ENCODE measurements around the gene FAM53B.

- no peak for TF ChIP-seq POLR2AphosphoS5 (IDR thresholded peaks at IDR 0.05; ENCODE audit: low read depth, low read length)
- TF ChIP-seq POLR2A (IDR thresholded peaks at IDR 0.05; ENCODE audit: low read depth, low read length), result no peak
These were observed 125.6 kb downstream of the FAM53B start for GRCh38 chr10:124618470-124619073.

Data from GM12891 (cell line).